SU-DHL-6 (cell line): ENCODE results near the gene PINK1.

Source experiments
- CTCF ChIP-seq: fragments of 200-600 bp; sonication (generic); IDR thresholded peaks from one replicate; pipeline ENCODE4 v1.5.1; 2017; ENCODE audit warnings: antibody characterized with exemption, mild to moderate bottlenecking, low read length, moderate library complexity; ENCODE audit not compliant: insufficient read depth, poor library complexity, severe bottlenecking
- EZH2phosphoT487 ChIP-seq: fragments of 200-600 bp; sonication (generic), shearing (Covaris generic); conservative IDR thresholded peaks from 2 replicates; pipeline ENCODE4 v1.6.1; 2018; ENCODE audit warnings: mild to moderate bottlenecking, antibody characterized with exemption, low read length, moderate library complexity, mixed read lengths

GRCh38 chr1:20654104-20654690 is 20.9 kb downstream of the PINK1 start:
- TF ChIP-seq CTCF (no peak), EZH2phosphoT487 (no peak)
